Activated naive CD8-positive, alpha-beta T cell treated with anti-CD3 and anti-CD28 coated beads, Interleukin-2, amount 10 ng/mL, durations not matched to agents 7 days and 5 days (primary cell): ENCODE data around the gene SKAP1. TPM values are rescaled to one million over a fixed set of nuclear protein-coding genes. Genes with fewer than 3 reads are reported as not detected.
"Not testable (repeated sequence)": the region's sequence is repeated elsewhere in the genome, so short reads cannot be mapped to it uniquely, and the experiment has no call there.

Experiments used
- ATAC-seq: fragments of 150-1000 bp; cut with Tn5 transposase; one replicate; pipeline ENCODE4 v1.10.0; 2021; ENCODE audit warnings: low read depth, moderate library complexity
- POLR2A ChIA-PET: fragments of 350-600 bp; sonication (Branson Sonifier 250); formaldehyde crosslinking; loops from one replicate; lab custom pipeline; 2021; ENCODE audit warnings: antibody characterized with exemption; lab: Charles Lee
- DNase-seq: peaks from one replicate; pipeline ENCODE4 v3.0.0; 2021
- H3K27ac Mint-ChIP-seq: one replicate; pipeline ENCODE4 v1.8.0; 2022; ENCODE audit warnings: mild to moderate bottlenecking, mixed read lengths
- H3K27me3 Mint-ChIP-seq: one replicate; pipeline ENCODE4 v1.8.0; 2022; ENCODE audit warnings: mild to moderate bottlenecking, moderate library complexity, mixed read lengths
- H3K36me3 Mint-ChIP-seq: one replicate; pipeline ENCODE4 v1.8.0; 2021; ENCODE audit warnings: mild to moderate bottlenecking, mixed read lengths
- H3K4me1 Mint-ChIP-seq: one replicate; pipeline ENCODE4 v1.8.0; 2021; ENCODE audit warnings: mixed read lengths
- H3K4me3 Mint-ChIP-seq: one replicate; pipeline ENCODE4 v1.8.0; 2022; ENCODE audit warnings: mild to moderate bottlenecking, moderate library complexity, mixed read lengths
- H3K9me3 Mint-ChIP-seq: one replicate; pipeline ENCODE4 v1.8.0; 2021; ENCODE audit warnings: mixed read lengths
- total RNA-seq, 2 experiments: library from RNA; stranded (reverse); gene quantifications; one replicate each; pipeline ENCODE4 v1.2.3, GENCODE V29; 2021

The SKAP1 gene
- total RNA-seq, 2 experiments from 2014 or later = 96.0 to 98.8 TPM

GRCh38 chr17:48373130-48373830, 56.7 kb downstream of the SKAP1 start:
- peaks cover 8% of the 10 kb centered on the region for H3K4me1 Mint-ChIP-seq
- POLR2A ChIA-PET = interaction anchor here (0.6 kb wide), 1 partner anchor 382 kb away, joined by 3 read pairs; no protein-coding TSS in a partner anchor
- no peak for ATAC-seq
- peak overlapping the region; percentile 39 for H3K27ac Mint-ChIP-seq
- no peak for DNase-seq
- H3K9me3 Mint-ChIP-seq = no peaks in the 10 kb centered on the region
- H3K4me3 Mint-ChIP-seq = no peak overlapping the region
- H3K27me3 Mint-ChIP-seq = no peaks in the 10 kb centered on the region
- H3K36me3 Mint-ChIP-seq = peaks cover 32% of the 10 kb centered on the region

- peaks cover 21% of the 10 kb centered on the region for H3K4me1 Mint-ChIP-seq
- H3K27me3 Mint-ChIP-seq, H3K27ac Mint-ChIP-seq, POLR2A ChIA-PET, ATAC-seq, H3K4me3 Mint-ChIP-seq, DNase-seq, H3K9me3 Mint-ChIP-seq: not testable (repeated sequence)
- peaks cover 38% of the 10 kb centered on the region for H3K36me3 Mint-ChIP-seq
These were observed 61.0 kb downstream of the SKAP1 start for GRCh38 chr17:48368967-48369366.

- POLR2A ChIA-PET = interaction anchor here (1.0 kb wide), 1 partner anchor 10 kb away, joined by 3 read pairs; no protein-coding TSS in a partner anchor
- DNase-seq (no peak), ATAC-seq (no peak)
- H3K9me3 Mint-ChIP-seq = no peaks in the 10 kb centered on the region
- H3K4me3 Mint-ChIP-seq = no peak overlapping the region
- peaks cover 34% of the 10 kb centered on the region for H3K36me3 Mint-ChIP-seq
- peaks cover 21% of the 10 kb centered on the region for H3K4me1 Mint-ChIP-seq
- H3K27ac Mint-ChIP-seq = no peak overlapping the region
- H3K27me3 Mint-ChIP-seq = no peaks in the 10 kb centered on the region
These were observed 61.6 kb downstream of the SKAP1 start for GRCh38 chr17:48368352-48368908.

GRCh38 chr17:48363161-48363560, 66.9 kb downstream of the SKAP1 start:
- peaks cover 12% of the 10 kb centered on the region for H3K4me1 Mint-ChIP-seq
- POLR2A ChIA-PET = interaction anchor here (1.0 kb wide), 1 partner anchor 10 kb away, joined by 3 read pairs; no protein-coding TSS in a partner anchor

GRCh38 chr17:48360861-48361633, 69.0 kb downstream of the SKAP1 start:
- H3K36me3 Mint-ChIP-seq = peaks cover 18% of the 10 kb centered on the region
- not testable (repeated sequence) for ATAC-seq, H3K9me3 Mint-ChIP-seq, H3K27ac Mint-ChIP-seq, H3K4me3 Mint-ChIP-seq, DNase-seq, H3K4me1 Mint-ChIP-seq, H3K27me3 Mint-ChIP-seq
- POLR2A ChIA-PET = interaction anchor here (0.6 kb wide), 1 partner anchor 9 kb away, joined by 3 read pairs; no protein-coding TSS in a partner anchor

More at GRCh38 chr17:48363161-48363560, 66.9 kb downstream of the SKAP1 start:
- no peaks in the 10 kb centered on the region for H3K9me3 Mint-ChIP-seq
- H3K4me3 Mint-ChIP-seq = no peak overlapping the region
- H3K27me3 Mint-ChIP-seq = no peaks in the 10 kb centered on the region
- DNase-seq (no peak), ATAC-seq (no peak)
- H3K27ac Mint-ChIP-seq = no peak overlapping the region
- peaks cover 24% of the 10 kb centered on the region for H3K36me3 Mint-ChIP-seq

- H3K4me3 Mint-ChIP-seq = no peak overlapping the region
These were observed 72.0 kb downstream of the SKAP1 start for GRCh38 chr17:48357779-48358602.

GRCh38 chr17:48356866-48357265, 73.1 kb downstream of the SKAP1 start:
- Mint-ChIP-seq H3K36me3 (peaks cover 4% of the 10 kb centered on the region), H3K4me3 (no peak overlapping the region), H3K27ac (no peak overlapping the region), H3K4me1 (peaks cover 4% of the 10 kb centered on the region), H3K9me3 (no peaks in the 10 kb centered on the region), H3K27me3 (no peaks in the 10 kb centered on the region)
- DNase-seq = no peak
- POLR2A ChIA-PET = no interaction called here
- ATAC-seq = no peak

More at GRCh38 chr17:48357779-48358602, 72.0 kb downstream of the SKAP1 start:
- H3K27me3 Mint-ChIP-seq = no peaks in the 10 kb centered on the region
- no peaks in the 10 kb centered on the region for H3K9me3 Mint-ChIP-seq
- peaks cover 9% of the 10 kb centered on the region for H3K36me3 Mint-ChIP-seq
- no peak overlapping the region for H3K27ac Mint-ChIP-seq
- no peaks in the 10 kb centered on the region for H3K4me1 Mint-ChIP-seq
- POLR2A ChIA-PET = no interaction called here
- ATAC-seq (no peak), DNase-seq (no peak)

GRCh38 chr17:48352630-48353029, 77.4 kb downstream of the SKAP1 start:
- no peak overlapping the region for H3K27ac Mint-ChIP-seq
- H3K9me3 Mint-ChIP-seq = no peaks in the 10 kb centered on the region
- H3K36me3 Mint-ChIP-seq = peaks cover 8% of the 10 kb centered on the region
- H3K27me3 Mint-ChIP-seq = no peaks in the 10 kb centered on the region
- no peak overlapping the region for H3K4me3 Mint-ChIP-seq
- POLR2A ChIA-PET = interaction anchor here (0.6 to 1.1 kb wide), 3 partner anchors 135 to 231 kb away, joined by 3 to 10 read pairs (median 3); no protein-coding TSS in a partner anchor
- no peak for DNase-seq
- peaks cover 8% of the 10 kb centered on the region for H3K4me1 Mint-ChIP-seq
- no peak for ATAC-seq

- H3K4me3 Mint-ChIP-seq = no peak overlapping the region
- DNase-seq (no peak), ATAC-seq (no peak)
- POLR2A ChIA-PET = interaction anchor here (0.6 to 1.1 kb wide), 6 partner anchors 10 to 234 kb away, joined by 3 to 10 read pairs (median 3); no protein-coding TSS in a partner anchor
- peaks cover 8% of the 10 kb centered on the region for H3K36me3 Mint-ChIP-seq
- H3K27ac Mint-ChIP-seq = no peak overlapping the region
- peaks cover 8% of the 10 kb centered on the region for H3K4me1 Mint-ChIP-seq
- no peaks in the 10 kb centered on the region for H3K27me3 Mint-ChIP-seq
- no peaks in the 10 kb centered on the region for H3K9me3 Mint-ChIP-seq
These were observed 78.1 kb downstream of the SKAP1 start for GRCh38 chr17:48351911-48352332.

- POLR2A ChIA-PET = no interaction called here
- Mint-ChIP-seq H3K4me3 (no peak overlapping the region), H3K27me3 (no peaks in the 10 kb centered on the region), H3K36me3 (peaks cover 26% of the 10 kb centered on the region), H3K27ac (no peak overlapping the region), H3K4me1 (peaks cover 13% of the 10 kb centered on the region), H3K9me3 (no peaks in the 10 kb centered on the region)
- DNase-seq = no peak
- no peak for ATAC-seq
These were observed 81.7 kb downstream of the SKAP1 start for GRCh38 chr17:48348352-48348751.

- peaks cover 13% of the 10 kb centered on the region for H3K4me1 Mint-ChIP-seq
- no peaks in the 10 kb centered on the region for H3K27me3 Mint-ChIP-seq
- peaks cover 30% of the 10 kb centered on the region for H3K36me3 Mint-ChIP-seq
- H3K4me3 Mint-ChIP-seq = no peak overlapping the region
- no peaks in the 10 kb centered on the region for H3K9me3 Mint-ChIP-seq
- POLR2A ChIA-PET = no interaction called here
- no peak for ATAC-seq
- DNase-seq = no peak
- H3K27ac Mint-ChIP-seq = no peak overlapping the region
These were observed 82.8 kb downstream of the SKAP1 start for GRCh38 chr17:48347177-48347576.

GRCh38 chr17:48344251-48344650, 85.8 kb downstream of the SKAP1 start:
- no peak overlapping the region for H3K27ac Mint-ChIP-seq
- peaks cover 9% of the 10 kb centered on the region for H3K4me1 Mint-ChIP-seq
- no peak for DNase-seq
- POLR2A ChIA-PET = no interaction called here
- no peaks in the 10 kb centered on the region for H3K27me3 Mint-ChIP-seq
- H3K4me3 Mint-ChIP-seq = no peak overlapping the region
- peaks cover 31% of the 10 kb centered on the region for H3K36me3 Mint-ChIP-seq
- no peaks in the 10 kb centered on the region for H3K9me3 Mint-ChIP-seq
- ATAC-seq = no peak
